ENCODE results near the gene CHAD. TPM values are rescaled to one million over a fixed set of nuclear protein-coding genes. Genes with fewer than 3 reads are reported as not detected.
A peak's percentile ranks its signal among the peaks of the same experiment; 100 is the strongest.

Gene CHAD
- 12.4 TPM for total RNA-seq

GRCh38 chr17:50468304-50469207 is at the start of gene CHAD:
TSS of gene CHAD (minus strand) at chr17:50468880. CDS start at chr17:50468813, 67 bp downstream.
- ATAC-seq (peak; percentile 12), DNase-seq (ENCODE audit: low spot score) (no peak)

- no peak for DNase-seq (ENCODE audit: low spot score)
- ATAC-seq = no peak
Observed at GRCh38 chr17:50517504-50518383, 49.1 kb upstream of the CHAD start.

- DNase-seq (ENCODE audit: low spot score) = no peak
- ATAC-seq = no peak
Observed at GRCh38 chr17:50517011-50517410, 48.3 kb upstream of the CHAD start.

GRCh38 chr17:50514936-50515702 is 46.4 kb upstream of the CHAD start:
- peak; percentile 90 for DNase-seq (ENCODE audit: low spot score)

GRCh38 chr17:50514388-50514787 is 45.7 kb upstream of the CHAD start:
- peak; percentile 20 for ATAC-seq
- DNase-seq (ENCODE audit: low spot score) = no peak

More at GRCh38 chr17:50514936-50515702, 46.4 kb upstream of the CHAD start:
- peak; percentile 92 for ATAC-seq

GRCh38 chr17:50513495-50513894 is 44.8 kb upstream of the CHAD start:
- no peak for ATAC-seq
- DNase-seq (ENCODE audit: low spot score) = no peak

- no peak for ATAC-seq
- no peak for DNase-seq (ENCODE audit: low spot score)
Observed at GRCh38 chr17:50511058-50511457, 42.4 kb upstream of the CHAD start.

GRCh38 chr17:50508573-50509460 is 40.1 kb upstream of the CHAD start:
- ATAC-seq = no peak

GRCh38 chr17:50507871-50508572 is 39.3 kb upstream of the CHAD start, which contains the start of gene MYCBPAP:
TSS of gene MYCBPAP (plus strand) at chr17:50508439. CDS start at chr17:50508675, 236 bp downstream.
- ATAC-seq = peak; percentile 88
- DNase-seq (ENCODE audit: low spot score) = peak; percentile 74

More at GRCh38 chr17:50508573-50509460, 40.1 kb upstream of the CHAD start:
- DNase-seq (ENCODE audit: low spot score) = no peak

- DNase-seq (ENCODE audit: low spot score) (no peak), ATAC-seq (no peak)
Observed at GRCh38 chr17:50506298-50506697, 37.6 kb upstream of the CHAD start.

- ATAC-seq (no peak), DNase-seq (ENCODE audit: low spot score) (no peak)
Observed at GRCh38 chr17:50505591-50506130, 37.0 kb upstream of the CHAD start.

- DNase-seq (ENCODE audit: low spot score) (no peak), ATAC-seq (no peak)
Observed at GRCh38 chr17:50502301-50502990, 33.8 kb upstream of the CHAD start.

GRCh38 chr17:50501054-50501453 is 32.4 kb upstream of the CHAD start:
- no peak for DNase-seq (ENCODE audit: low spot score)
- peak; percentile 50 for ATAC-seq

- no peak for DNase-seq (ENCODE audit: low spot score)
- ATAC-seq = no peak
Observed at GRCh38 chr17:50499721-50500120, 31.0 kb upstream of the CHAD start.

GRCh38 chr17:50499270-50499669 is 30.6 kb upstream of the CHAD start:
- ATAC-seq (no peak), DNase-seq (ENCODE audit: low spot score) (no peak)

- ATAC-seq (no peak), DNase-seq (ENCODE audit: low spot score) (no peak)
Observed at GRCh38 chr17:50498021-50498874, 29.6 kb upstream of the CHAD start.

- ATAC-seq (no peak), DNase-seq (ENCODE audit: low spot score) (no peak)
Observed at GRCh38 chr17:50495918-50496317, 27.2 kb upstream of the CHAD start.

Data from left lobe of liver (tissue), 2 donors.